Fibroblast of lung (primary cell): ENCODE data around the gene WDR88. TPM values are rescaled to one million over a fixed set of nuclear protein-coding genes. Genes with fewer than 3 reads are reported as not detected.

Source experiments
- DNase-seq, 2 donors: peaks; one replicate each; pipeline versions ENCODE4 v3.0.0 to v3.0.0-alpha.2; 2010; ENCODE audit warnings: low read depth in 2 of 2
- H2AFZ ChIP-seq: 2 replicates; pipeline ENCODE4 v1.5.1; 2012; ENCODE audit warnings: low read length, control low read depth, inconsistent platforms
- H3K27ac ChIP-seq: 2 replicates; pipeline ENCODE4 v1.5.1; 2011; ENCODE audit warnings: low read length, control low read depth; ENCODE audit not compliant: insufficient read depth
- H3K27me3 ChIP-seq: 2 replicates; pipeline ENCODE4 v1.5.1; 2011; ENCODE audit warnings: mild to moderate bottlenecking, low read length; ENCODE audit not compliant: control insufficient read depth, insufficient read depth
- H3K36me3 ChIP-seq: 2 replicates; pipeline ENCODE4 v1.5.1; 2011; ENCODE audit warnings: low read length; ENCODE audit not compliant: control insufficient read depth, insufficient read depth
- H3K4me1 ChIP-seq: 2 replicates; pipeline ENCODE4 v1.5.1; 2011; ENCODE audit warnings: low read length; ENCODE audit not compliant: control insufficient read depth, insufficient read depth; ENCODE audit errors: extremely low read depth
- H3K4me2 ChIP-seq: 2 replicates; pipeline ENCODE4 v1.5.1; 2011; ENCODE audit warnings: low read length, control low read depth; ENCODE audit not compliant: insufficient read depth; ENCODE audit errors: extremely low read depth
- H3K4me3 ChIP-seq, 4 experiments: fragments of 200-600 bp in 1 of 4; sonication (generic) in 1 of 4; replicated peaks in 1 of 4; 2 replicates each; pipeline ENCODE4 v1.5.1; 2011 to 2016; ENCODE audit warnings: low read length in 4 of 4, low read depth in 3 of 4, mild to moderate bottlenecking in 3 of 4, control low read depth in 2 of 4, inconsistent platforms in 1 of 4, mixed read lengths in 1 of 4; ENCODE audit not compliant: insufficient read depth in 1 of 4; ENCODE audit errors: control extremely low read depth in 1 of 4
- H3K79me2 ChIP-seq: 2 replicates; pipeline ENCODE4 v1.5.1; 2012; ENCODE audit warnings: mild to moderate bottlenecking, low read length, inconsistent platforms; ENCODE audit not compliant: control insufficient read depth, insufficient read depth
- H3K9ac ChIP-seq: 2 replicates; pipeline ENCODE4 v1.5.1; 2011; ENCODE audit warnings: mild to moderate bottlenecking, low read length, control low read depth; ENCODE audit not compliant: insufficient read depth
- H3K9me3 ChIP-seq: 2 replicates; pipeline ENCODE4 v1.5.1; 2012; ENCODE audit warnings: low read depth, low read length; ENCODE audit not compliant: control insufficient read depth, insufficient read depth
- H4K20me1 ChIP-seq: 2 replicates; pipeline ENCODE4 v1.5.1; 2011; ENCODE audit warnings: low read length; ENCODE audit not compliant: control insufficient read depth, insufficient read depth; ENCODE audit errors: extremely low read depth
- CTCF ChIP-seq, 2 donors: IDR thresholded peaks in 1 of 2; conservative IDR thresholded peaks in 1 of 2; 1 replicate in 1 of 2; 2 replicates in 1 of 2; pipeline ENCODE4 v1.5.1; 2011 to 2012; ENCODE audit warnings: low read length in 2 of 2, control low read depth in 1 of 2, inconsistent platforms in 1 of 2, low read depth in 1 of 2, mild to moderate bottlenecking in 1 of 2
- EZH2 ChIP-seq: IDR thresholded peaks from 2 replicates; pipeline ENCODE4 v1.5.1; 2012; ENCODE audit warnings: low read length, control low read depth, mild to moderate bottlenecking; ENCODE audit errors: missing control alignments
- polyA plus RNA-seq, 2 donors: library from polyadenylated mRNA; depleted of rRNA in 1 of 2; stranded (reverse) in 1 of 2; unstranded in 1 of 2; fragments of >200 nt; gene quantifications; 2 replicates each; pipeline ENCODE4 v1.2.1, GENCODE V29; 2011 to 2012; ENCODE audit warnings: missing spikeins in 1 of 2
- total RNA-seq: library from RNA; depleted of rRNA; stranded (reverse); fragments of >200 nt; gene quantifications from 2 replicates; pipeline ENCODE4 v1.2.1, GENCODE V29; 2014

The WDR88 gene
- total and polyA plus RNA-seq, 2 donors (not counting 1 experiment from before 2014, with no cell fraction given): not detected

GRCh38 chr19:33167438-33167837 is 35.5 kb downstream of the WDR88 start:
- Histone ChIP-seq H2AFZ (no peak overlapping the region), H3K4me2 (no peak overlapping the region), H3K9me3 (no peaks in the 10 kb centered on the region), H3K4me1 (no peaks in the 10 kb centered on the region), H3K27ac (no peak overlapping the region), H4K20me1 (no peaks in the 10 kb centered on the region), H3K4me3 (no peak overlapping the region), H3K36me3 (no peaks in the 10 kb centered on the region), H3K79me2 (no peaks in the 10 kb centered on the region), H3K27me3 (no peaks in the 10 kb centered on the region), H3K9ac (no peak overlapping the region)
- TF ChIP-seq EZH2 (no peak), CTCF (conservative IDR thresholded peaks at IDR 0.05 in 1 of 2, IDR thresholded peaks at IDR 0.05 in 1 of 2; ENCODE audit: low read depth in 1 of 2, low read length in 2 of 2) (no peak)
- DNase-seq: no peak

GRCh38 chr19:33168528-33168927 is 36.6 kb downstream of the WDR88 start:
- Histone ChIP-seq H3K27ac (no peak overlapping the region), H3K4me1 (no peaks in the 10 kb centered on the region), H2AFZ (no peak overlapping the region), H3K79me2 (no peaks in the 10 kb centered on the region), H3K36me3 (no peaks in the 10 kb centered on the region), H4K20me1 (no peaks in the 10 kb centered on the region), H3K4me3 (no peak overlapping the region), H3K27me3 (no peaks in the 10 kb centered on the region), H3K9me3 (no peaks in the 10 kb centered on the region), H3K4me2 (no peak overlapping the region), H3K9ac (no peak overlapping the region)
- TF ChIP-seq CTCF (conservative IDR thresholded peaks at IDR 0.05 in 1 of 2, IDR thresholded peaks at IDR 0.05 in 1 of 2; ENCODE audit: low read depth in 1 of 2, low read length in 2 of 2): no peak
- TF ChIP-seq EZH2: no peak
- no peak for DNase-seq

GRCh38 chr19:33171222-33171795 is 39.4 kb downstream of the WDR88 start:
- no peaks in the 10 kb centered on the region for H4K20me1 ChIP-seq
- no peaks in the 10 kb centered on the region for H3K9me3 ChIP-seq
- H2AFZ ChIP-seq: no peak overlapping the region
- H3K4me1 ChIP-seq: peaks cover 4% of the 10 kb centered on the region
- no peak overlapping the region for H3K4me2 ChIP-seq
- H3K27ac ChIP-seq: no peak overlapping the region
- peaks cover 2% of the 10 kb centered on the region for H3K79me2 ChIP-seq
- no peak overlapping the region for H3K4me3 ChIP-seq
- no peaks in the 10 kb centered on the region for H3K36me3 ChIP-seq
- no peak for DNase-seq
- no peaks in the 10 kb centered on the region for H3K27me3 ChIP-seq
- H3K9ac ChIP-seq: no peak overlapping the region
- TF ChIP-seq CTCF (conservative IDR thresholded peaks at IDR 0.05 in 1 of 2, IDR thresholded peaks at IDR 0.05 in 1 of 2; ENCODE audit: low read depth in 1 of 2, low read length in 2 of 2) (no peak), EZH2 (no peak)
